ENCODE measurements around the gene IRF7. TPM values are rescaled to one million over a fixed set of nuclear protein-coding genes. Genes with fewer than 3 reads are reported as not detected.

Gene IRF7
- total and polyA plus RNA-seq, 2 donors (not counting 3 experiments of a cell fraction or from before 2014, with no cell fraction given): 12.6 to 14.7 TPM

GRCh38 chr11:612201-612960 is 3.4 kb downstream of the IRF7 start:
- Histone ChIP-seq H3K4me1 (ENCODE audit: control insufficient read depth, extremely low read depth, insufficient read depth, low read length) (peaks cover 6% of the 10 kb centered on the region), H3K36me3 (ENCODE audit: control insufficient read depth in 2 of 2, extremely low read depth in 1 of 2, insufficient read depth in 2 of 2, low read length in 2 of 2) (peaks cover 11 to 48% of the 10 kb centered on the region in 2 experiments), H3K79me2 (ENCODE audit: control insufficient read depth, insufficient read depth, low read length) (no peaks in the 10 kb centered on the region), H3K4me3 (replicated peaks in 1 of 3; ENCODE audit: insufficient read depth in 1 of 3, low read depth in 1 of 3, low read length in 3 of 3) (no peak overlapping the region), H2AFZ (ENCODE audit: low read depth, low read length) (no peak overlapping the region), H3K9me1 (replicated peaks; ENCODE audit: control insufficient read depth, extremely low read depth, insufficient read depth, low read length) (no peaks in the 10 kb centered on the region), H4K20me1 (replicated peaks; ENCODE audit: control insufficient read depth, extremely low read depth, insufficient read depth, low read length) (no peaks in the 10 kb centered on the region), H3K9me3 (replicated peaks; ENCODE audit: control insufficient read depth, insufficient read depth, low read length) (no peaks in the 10 kb centered on the region), H3K27ac (ENCODE audit: insufficient read depth, low read depth, low read length) (no peak overlapping the region), H3K27me3 (ENCODE audit: control insufficient read depth in 2 of 2, insufficient read depth in 2 of 2, low read length in 2 of 2) (no peaks in the 10 kb centered on the region), H3K9ac (replicated peaks; ENCODE audit: extremely low read depth, insufficient read depth, low read length) (no peak overlapping the region), H3K4me2 (ENCODE audit: insufficient read depth, low read length) (no peak overlapping the region)
- ChIA-PET POLR2A (no interaction called here), CTCF (no interaction called here)
- dilution Hi-C loops (cut with MboI; ENCODE audit: extremely low pct_ligation_motif_present, low sequenced_read_pairs) (no loop called here), intact Hi-C loops (cut with micrococcal nuclease) (loop anchor here (5.0 kb wide), 1 partner anchor 35 kb away; the partner anchor contains the start of gene PHRF1)
- DNase-seq (ENCODE audit: low read depth, low spot score) (no peak), FAIRE-seq (no peak)
- no TSS peak for BruUV-seq (replicated peaks)
- TF ChIP-seq POLR2AphosphoS5 (IDR thresholded peaks at IDR 0.05; ENCODE audit: insufficient read depth, low read depth, low read length): no peak
- TF ChIP-seq, protein P1, sequence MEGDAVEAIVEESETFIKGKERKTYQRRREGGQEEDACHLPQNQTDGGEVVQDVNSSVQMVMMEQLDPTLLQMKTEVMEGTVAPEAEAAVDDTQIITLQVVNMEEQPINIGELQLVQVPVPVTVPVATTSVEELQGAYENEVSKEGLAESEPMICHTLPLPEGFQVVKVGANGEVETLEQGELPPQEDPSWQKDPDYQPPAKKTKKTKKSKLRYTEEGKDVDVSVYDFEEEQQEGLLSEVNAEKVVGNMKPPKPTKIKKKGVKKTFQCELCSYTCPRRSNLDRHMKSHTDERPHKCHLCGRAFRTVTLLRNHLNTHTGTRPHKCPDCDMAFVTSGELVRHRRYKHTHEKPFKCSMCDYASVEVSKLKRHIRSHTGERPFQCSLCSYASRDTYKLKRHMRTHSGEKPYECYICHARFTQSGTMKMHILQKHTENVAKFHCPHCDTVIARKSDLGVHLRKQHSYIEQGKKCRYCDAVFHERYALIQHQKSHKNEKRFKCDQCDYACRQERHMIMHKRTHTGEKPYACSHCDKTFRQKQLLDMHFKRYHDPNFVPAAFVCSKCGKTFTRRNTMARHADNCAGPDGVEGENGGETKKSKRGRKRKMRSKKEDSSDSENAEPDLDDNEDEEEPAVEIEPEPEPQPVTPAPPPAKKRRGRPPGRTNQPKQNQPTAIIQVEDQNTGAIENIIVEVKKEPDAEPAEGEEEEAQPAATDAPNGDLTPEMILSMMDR (IDR thresholded peaks at IDR 0.05; ENCODE audit: extremely low read depth in 1 of 2, insufficient read depth in 1 of 2, low read depth in 1 of 2, low read length in 2 of 2): peak; percentile 5 to 9
- no peak for TF ChIP-seq GATA2 (IDR thresholded peaks at IDR 0.05; ENCODE audit: insufficient read depth, insufficient read length, low read depth, low read length)
